Common myeloid progenitor, CD34-positive (primary cell): ENCODE results near the gene HIP1. TPM values are rescaled to one million over a fixed set of nuclear protein-coding genes. Genes with fewer than 3 reads are reported as not detected.
A peak's percentile ranks its signal among the peaks of the same experiment; 100 is the strongest.
"Not testable (repeated sequence)": the region's sequence is repeated elsewhere in the genome, so short reads cannot be mapped to it uniquely, and the experiment has no call there.

Source experiments
- CTCF ChIA-PET: fragments of 350-600 bp; sonication (Branson Sonifier 250); formaldehyde crosslinking; loops from one replicate; lab custom pipeline; 2021; ENCODE audit warnings: antibody characterized with exemption; lab: Charles Lee
- POLR2A ChIA-PET: fragments of 350-600 bp; sonication (Branson Sonifier 250); formaldehyde crosslinking; loops from one replicate; lab custom pipeline; 2021; ENCODE audit warnings: antibody characterized with exemption; lab: Charles Lee
- DNase-seq, 3 donors: peaks; one replicate each; pipeline versions ENCODE4 v3.0.0 to v3.0.0-alpha.2; 2013
- H3K27ac ChIP-seq, 2 experiments: 1 replicate in 1 of 2; 2 replicates in 1 of 2; pipeline ENCODE4 v1.7.0; 2013; ENCODE audit warnings: inconsistent platforms in 2 of 2, low read length in 2 of 2, mild to moderate bottlenecking in 2 of 2, low read depth in 1 of 2, moderate library complexity in 1 of 2; ENCODE audit not compliant: severe bottlenecking in 2 of 2, insufficient read depth in 1 of 2, poor library complexity in 1 of 2
- H3K27me3 ChIP-seq, 5 experiments: replicated peaks in 2 of 5; 1 replicate in 3 of 5; 2 replicates in 2 of 5; pipeline versions ENCODE4 v1.6.1 to v1.7.0; 2013; ENCODE audit warnings: low read length in 4 of 5, mild to moderate bottlenecking in 2 of 5, moderate library complexity in 2 of 5, inconsistent platforms in 1 of 5; ENCODE audit not compliant: insufficient read depth in 5 of 5, control insufficient read depth in 4 of 5
- H3K36me3 ChIP-seq, 4 experiments: 1 replicate in 2 of 4; 2 replicates in 2 of 4; pipeline versions ENCODE4 v1.6.1 to v1.7.0; 2013; ENCODE audit warnings: low read length in 3 of 4, control low read depth in 1 of 4, mild to moderate bottlenecking in 1 of 4; ENCODE audit not compliant: control insufficient read depth in 4 of 4, insufficient read depth in 4 of 4
- H3K4me1 ChIP-seq, 4 experiments: 1 replicate in 3 of 4; 2 replicates in 1 of 4; pipeline versions ENCODE4 v1.6.1 to v1.7.1; 2013; ENCODE audit warnings: low read length in 3 of 4, mild to moderate bottlenecking in 3 of 4, control low read depth in 1 of 4, inconsistent platforms in 1 of 4, moderate library complexity in 1 of 4; ENCODE audit not compliant: control insufficient read depth in 4 of 4, insufficient read depth in 4 of 4; ENCODE audit errors: control extremely low read depth in 1 of 4
- H3K4me3 ChIP-seq, 7 experiments: 1 replicate in 4 of 7; 2 replicates in 3 of 7; pipeline versions ENCODE4 v1.5.1 to v1.7.0; 2013; ENCODE audit warnings: mild to moderate bottlenecking in 7 of 7, low read length in 6 of 7, moderate library complexity in 6 of 7, inconsistent platforms in 2 of 7, low read depth in 2 of 7, control low read depth in 1 of 7; ENCODE audit not compliant: insufficient read depth in 4 of 7, control insufficient read depth in 1 of 7; ENCODE audit errors: extremely low read depth in 1 of 7
- H3K9me3 ChIP-seq, 5 experiments: 1 replicate in 4 of 5; 2 replicates in 1 of 5; pipeline versions ENCODE4 v1.6.1 to v1.7.1; 2013; ENCODE audit warnings: low read length in 4 of 5, mild to moderate bottlenecking in 2 of 5, inconsistent platforms in 1 of 5, low read depth in 1 of 5, moderate library complexity in 1 of 5; ENCODE audit not compliant: control insufficient read depth in 4 of 5, insufficient read depth in 2 of 5; ENCODE audit errors: control extremely low read depth in 1 of 5
- WGBS: methylation state at CpG from one replicate; pipeline ENCODE4 v1.1.5; 2013; ENCODE audit not compliant: insufficient coverage; 5-methylcytosine and 5-hydroxymethylcytosine counted together
- polyA plus RNA-seq: library from polyadenylated mRNA; unstranded; fragments of 120-200 nt; gene quantifications from one replicate; pipeline ENCODE4 v1.2.1, GENCODE V29; 2013

The HIP1 gene
- polyA plus RNA-seq: 12.9 TPM

GRCh38 chr7:75738604-75738974 lies at the start of gene HIP1:
TSS of gene HIP1 (minus strand) at chr7:75738941. CDS start at chr7:75738920, 21 bp downstream.
- DNase-seq: no peak
- ChIA-PET CTCF (interaction anchor here (0.6 to 1.8 kb wide), 2 partner anchors 23 to 173 kb away, joined by 3 to 7 read pairs; no protein-coding TSS in a partner anchor), POLR2A (interaction anchor here (2.0 kb wide), 1 partner anchor 11 kb away, joined by 5 read pairs; no protein-coding TSS in a partner anchor)
- Histone ChIP-seq H3K27me3 (peaks cover 0 to 2% (median 0%) of the 10 kb centered on the region in 5 experiments), H3K9me3 (no peaks in the 10 kb centered on the region), H3K27ac (peak within 1 kb of the TSS; percentile 25 to 79), H3K4me1 (peaks cover 0 to 25% (median 13%) of the 10 kb centered on the region in 4 experiments), H3K36me3 (no peaks in the 10 kb centered on the region), H3K4me3 (peak within 1 kb of the TSS; percentile 59 to 95 (median 89))
- 0% methylated on average over 24 of the region's 30 CpGs for WGBS

- H3K36me3 ChIP-seq, H3K4me1 ChIP-seq, H3K27me3 ChIP-seq, H3K9me3 ChIP-seq, POLR2A ChIA-PET, DNase-seq, H3K27ac ChIP-seq, H3K4me3 ChIP-seq, CTCF ChIA-PET: not testable (repeated sequence)
- 83% methylated on average over 8 of the region's 14 CpGs for WGBS
These were observed 49.6 kb upstream of the HIP1 start for GRCh38 chr7:75788154-75788847.

GRCh38 chr7:75783058-75783457 lies 44.3 kb upstream of the HIP1 start:
- H3K27me3 ChIP-seq, CTCF ChIA-PET, H3K9me3 ChIP-seq, H3K36me3 ChIP-seq, H3K4me1 ChIP-seq, POLR2A ChIA-PET, H3K4me3 ChIP-seq, H3K27ac ChIP-seq, DNase-seq: not testable (repeated sequence)
- WGBS: 89% methylated on average over 5 of the region's 5 CpGs

- 90% methylated on average over 6 of the region's 14 CpGs for WGBS
- DNase-seq, H3K27ac ChIP-seq, CTCF ChIA-PET, H3K9me3 ChIP-seq, H3K4me1 ChIP-seq, H3K4me3 ChIP-seq, H3K27me3 ChIP-seq, POLR2A ChIA-PET, H3K36me3 ChIP-seq: not testable (repeated sequence)
These were observed 42.0 kb upstream of the HIP1 start for GRCh38 chr7:75780647-75781273.

GRCh38 chr7:75779516-75779915 lies 40.8 kb upstream of the HIP1 start:
- CTCF ChIA-PET, POLR2A ChIA-PET, H3K4me1 ChIP-seq, H3K27me3 ChIP-seq, H3K9me3 ChIP-seq, DNase-seq, H3K36me3 ChIP-seq, H3K4me3 ChIP-seq: not testable (repeated sequence)
- peak overlapping the region in 1 of 2 experiments; percentile 14 for H3K27ac ChIP-seq
- 85% methylated on average over 11 of the region's 11 CpGs for WGBS

- DNase-seq, CTCF ChIA-PET, H3K4me3 ChIP-seq, H3K27me3 ChIP-seq, H3K9me3 ChIP-seq, H3K4me1 ChIP-seq, H3K36me3 ChIP-seq, H3K27ac ChIP-seq: not testable (repeated sequence)
- POLR2A ChIA-PET: interaction anchor here (0.7 kb wide), 1 partner anchor 240 kb away, joined by 6 read pairs; no protein-coding TSS in a partner anchor
- 75% methylated on average over 11 of the region's 11 CpGs for WGBS
These were observed 40.3 kb upstream of the HIP1 start for GRCh38 chr7:75779035-75779434.

GRCh38 chr7:75776295-75776971 lies 37.7 kb upstream of the HIP1 start:
- 89% methylated on average over 7 of the region's 12 CpGs for WGBS
- H3K9me3 ChIP-seq: no peaks in the 10 kb centered on the region
- H3K4me3 ChIP-seq: no peak overlapping the region
- H3K36me3 ChIP-seq: no peaks in the 10 kb centered on the region
- DNase-seq: peak; percentile 30 to 89 (median 80)
- no peak overlapping the region for H3K27ac ChIP-seq
- H3K27me3 ChIP-seq: no peaks in the 10 kb centered on the region
- POLR2A ChIA-PET: no interaction called here
- H3K4me1 ChIP-seq: no peaks in the 10 kb centered on the region
- CTCF ChIA-PET: no interaction called here
